ENCODE measurements around the gene HMG20A. TPM values are rescaled to one million over a fixed set of nuclear protein-coding genes. Genes with fewer than 3 reads are reported as not detected.

HMG20A gene
- total and polyA plus RNA-seq, 9 of the 15 experiments (the other 6 are each of a cell fraction or from before 2014, with no cell fraction given), result 25.0 to 68.1 (median 38.9) TPM

DNA sequence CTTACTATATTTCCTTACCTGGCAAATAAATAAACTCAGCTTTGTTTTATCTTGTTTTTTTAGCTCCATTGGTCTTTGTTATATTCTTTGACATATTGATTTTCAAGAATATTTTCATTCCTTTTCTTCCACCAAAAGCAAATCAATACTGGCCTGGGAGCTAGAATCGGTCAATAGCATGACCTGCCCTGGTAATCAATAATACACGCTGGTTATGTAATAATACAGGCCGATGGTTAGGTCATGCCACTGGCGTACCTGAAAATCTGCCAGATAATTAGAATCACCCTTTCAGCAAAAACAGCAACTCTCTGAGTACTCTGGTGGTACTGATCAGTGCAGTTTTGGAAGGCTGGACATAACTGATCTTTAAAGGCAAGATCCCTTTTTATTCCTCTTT is 40.7 kb upstream of the HMG20A start (continued):
- TF ChIP-seq, protein P1, sequence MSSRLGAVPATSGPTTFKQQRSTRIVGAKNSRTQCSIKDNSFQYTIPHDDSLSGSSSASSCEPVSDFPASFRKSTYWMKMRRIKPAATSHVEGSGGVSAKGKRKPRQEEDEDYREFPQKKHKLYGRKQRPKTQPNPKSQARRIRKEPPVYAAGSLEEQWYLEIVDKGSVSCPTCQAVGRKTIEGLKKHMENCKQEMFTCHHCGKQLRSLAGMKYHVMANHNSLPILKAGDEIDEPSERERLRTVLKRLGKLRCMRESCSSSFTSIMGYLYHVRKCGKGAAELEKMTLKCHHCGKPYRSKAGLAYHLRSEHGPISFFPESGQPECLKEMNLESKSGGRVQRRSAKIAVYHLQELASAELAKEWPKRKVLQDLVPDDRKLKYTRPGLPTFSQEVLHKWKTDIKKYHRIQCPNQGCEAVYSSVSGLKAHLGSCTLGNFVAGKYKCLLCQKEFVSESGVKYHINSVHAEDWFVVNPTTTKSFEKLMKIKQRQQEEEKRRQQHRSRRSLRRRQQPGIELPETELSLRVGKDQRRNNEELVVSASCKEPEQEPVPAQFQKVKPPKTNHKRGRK (tag; IDR thresholded peaks at IDR 0.05), result no peak
- TF ChIP-seq GABPB1 (CRISPR knock-in tag; IDR thresholded peaks at IDR 0.05) (no peak), XRCC3 (IDR thresholded peaks at IDR 0.05) (no peak), ZNF354B (CRISPR knock-in tag; IDR thresholded peaks at IDR 0.05) (no peak), OTX1 (CRISPR knock-in tag; IDR thresholded peaks at IDR 0.05) (no peak)

DNA sequence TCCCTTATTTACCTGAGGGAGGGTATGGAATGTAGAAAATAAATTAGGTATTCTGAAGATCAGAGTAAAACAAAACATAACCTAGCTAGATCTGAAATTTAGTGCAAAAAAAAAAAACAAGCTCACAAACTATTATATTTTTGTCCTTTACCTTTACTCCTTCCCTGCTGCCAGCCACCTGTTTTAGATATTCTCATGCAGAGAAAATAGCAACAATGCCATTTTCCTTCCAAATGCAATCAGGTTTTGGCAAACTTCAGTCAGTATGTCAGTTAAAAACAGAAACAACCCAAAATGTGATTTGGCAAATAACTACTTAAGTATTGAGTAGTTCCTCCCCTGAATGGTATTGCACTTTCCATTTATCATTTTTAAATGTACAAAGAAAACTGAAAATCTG is 36.6 kb upstream of the HMG20A start:
- 0 out of 5 replicates have a peak, but pooled peaks cover 0 to 3% of the 10 kb centered on the region in 2 experiments for H3K4me1 ChIP-seq (replicated peaks in 1 of 2; ENCODE audit: control insufficient read depth in 2 of 2, insufficient read depth in 2 of 2, low read length in 2 of 2)
- no peak overlapping the region for H3K4me2 ChIP-seq (ENCODE audit: insufficient read depth, low read length)
- ChIA-PET POLR2A (no interaction called here), CTCF (ENCODE audit: low intra/inter-chr PET ratio) (no interaction called here)
- H3K9ac ChIP-seq (ENCODE audit: insufficient read depth in 1 of 2, low read depth in 2 of 2, low read length in 2 of 2), result no peak overlapping the region
- BruUV-seq (replicated peaks), result no TSS peak
- H3K4me3 ChIP-seq, result no peak overlapping the region
- no peaks in the 10 kb centered on the region for H3K27me3 ChIP-seq (ENCODE audit: control insufficient read depth in 2 of 2, insufficient read depth in 2 of 2, low read length in 2 of 2)
- peaks cover 49% of the 10 kb centered on the region for H3K79me2 ChIP-seq (ENCODE audit: control insufficient read depth, insufficient read depth, low read length)
- H2AFZ ChIP-seq (ENCODE audit: low read depth, low read length), result no peak overlapping the region
- no peaks in the 10 kb centered on the region for H3K9me1 ChIP-seq (ENCODE audit: control insufficient read depth, insufficient read depth, low read length)
- intact Hi-C loops (cut with micrococcal nuclease) (no loop called here), in situ Hi-C loops (cut with MboI) (no loop called here)
- H3K9me3 ChIP-seq (replicated peaks; ENCODE audit: control insufficient read depth, insufficient read depth, low read depth, low read length), result no peaks in the 10 kb centered on the region
- H3K27ac ChIP-seq (ENCODE audit: extremely low read depth, low read depth, low read length), result no peak overlapping the region
- DNase-seq (ENCODE audit: extremely low read depth in 1 of 4, low spot score in 3 of 4) (no peak), FAIRE-seq (no peak), ATAC-seq (no peak)
- H4K20me1 ChIP-seq (replicated peaks; ENCODE audit: control insufficient read depth, insufficient read depth, low read length), result no peaks in the 10 kb centered on the region; the same call in 1 of the 2 replicates
- H3K36me3 ChIP-seq (ENCODE audit: control insufficient read depth, insufficient read depth, low read length), result no peaks in the 10 kb centered on the region
- TF ChIP-seq, protein P2, sequence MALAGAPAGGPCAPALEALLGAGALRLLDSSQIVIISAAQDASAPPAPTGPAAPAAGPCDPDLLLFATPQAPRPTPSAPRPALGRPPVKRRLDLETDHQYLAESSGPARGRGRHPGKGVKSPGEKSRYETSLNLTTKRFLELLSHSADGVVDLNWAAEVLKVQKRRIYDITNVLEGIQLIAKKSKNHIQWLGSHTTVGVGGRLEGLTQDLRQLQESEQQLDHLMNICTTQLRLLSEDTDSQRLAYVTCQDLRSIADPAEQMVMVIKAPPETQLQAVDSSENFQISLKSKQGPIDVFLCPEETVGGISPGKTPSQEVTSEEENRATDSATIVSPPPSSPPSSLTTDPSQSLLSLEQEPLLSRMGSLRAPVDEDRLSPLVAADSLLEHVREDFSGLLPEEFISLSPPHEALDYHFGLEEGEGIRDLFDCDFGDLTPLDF (CRISPR knock-in tag; IDR thresholded peaks at IDR 0.05), result no peak
- TF ChIP-seq, protein P3, sequence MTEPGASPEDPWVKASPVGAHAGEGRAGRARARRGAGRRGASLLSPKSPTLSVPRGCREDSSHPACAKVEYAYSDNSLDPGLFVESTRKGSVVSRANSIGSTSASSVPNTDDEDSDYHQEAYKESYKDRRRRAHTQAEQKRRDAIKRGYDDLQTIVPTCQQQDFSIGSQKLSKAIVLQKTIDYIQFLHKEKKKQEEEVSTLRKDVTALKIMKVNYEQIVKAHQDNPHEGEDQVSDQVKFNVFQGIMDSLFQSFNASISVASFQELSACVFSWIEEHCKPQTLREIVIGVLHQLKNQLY (CRISPR knock-in tag; conservative IDR thresholded peaks at IDR 0.05), result no peak
- TF ChIP-seq KDM2B (CRISPR knock-in tag; IDR thresholded peaks at IDR 0.05), result no peak
- no peak for TF ChIP-seq GABPB1 (CRISPR knock-in tag; IDR thresholded peaks at IDR 0.05)
- no peak for TF ChIP-seq KDM1A (IDR thresholded peaks at IDR 0.05)
- no peak for TF ChIP-seq ZC3H11A (IDR thresholded peaks at IDR 0.05; ENCODE audit: low read depth, low read length)
- TF ChIP-seq RHOXF2B (CRISPR knock-in tag; conservative IDR thresholded peaks at IDR 0.05), result no peak
- no peak for TF ChIP-seq SMARCA5 (IDR thresholded peaks at IDR 0.05)
- TF ChIP-seq HDGF (IDR thresholded peaks at IDR 0.05), result no peak
- TF ChIP-seq, protein P4, sequence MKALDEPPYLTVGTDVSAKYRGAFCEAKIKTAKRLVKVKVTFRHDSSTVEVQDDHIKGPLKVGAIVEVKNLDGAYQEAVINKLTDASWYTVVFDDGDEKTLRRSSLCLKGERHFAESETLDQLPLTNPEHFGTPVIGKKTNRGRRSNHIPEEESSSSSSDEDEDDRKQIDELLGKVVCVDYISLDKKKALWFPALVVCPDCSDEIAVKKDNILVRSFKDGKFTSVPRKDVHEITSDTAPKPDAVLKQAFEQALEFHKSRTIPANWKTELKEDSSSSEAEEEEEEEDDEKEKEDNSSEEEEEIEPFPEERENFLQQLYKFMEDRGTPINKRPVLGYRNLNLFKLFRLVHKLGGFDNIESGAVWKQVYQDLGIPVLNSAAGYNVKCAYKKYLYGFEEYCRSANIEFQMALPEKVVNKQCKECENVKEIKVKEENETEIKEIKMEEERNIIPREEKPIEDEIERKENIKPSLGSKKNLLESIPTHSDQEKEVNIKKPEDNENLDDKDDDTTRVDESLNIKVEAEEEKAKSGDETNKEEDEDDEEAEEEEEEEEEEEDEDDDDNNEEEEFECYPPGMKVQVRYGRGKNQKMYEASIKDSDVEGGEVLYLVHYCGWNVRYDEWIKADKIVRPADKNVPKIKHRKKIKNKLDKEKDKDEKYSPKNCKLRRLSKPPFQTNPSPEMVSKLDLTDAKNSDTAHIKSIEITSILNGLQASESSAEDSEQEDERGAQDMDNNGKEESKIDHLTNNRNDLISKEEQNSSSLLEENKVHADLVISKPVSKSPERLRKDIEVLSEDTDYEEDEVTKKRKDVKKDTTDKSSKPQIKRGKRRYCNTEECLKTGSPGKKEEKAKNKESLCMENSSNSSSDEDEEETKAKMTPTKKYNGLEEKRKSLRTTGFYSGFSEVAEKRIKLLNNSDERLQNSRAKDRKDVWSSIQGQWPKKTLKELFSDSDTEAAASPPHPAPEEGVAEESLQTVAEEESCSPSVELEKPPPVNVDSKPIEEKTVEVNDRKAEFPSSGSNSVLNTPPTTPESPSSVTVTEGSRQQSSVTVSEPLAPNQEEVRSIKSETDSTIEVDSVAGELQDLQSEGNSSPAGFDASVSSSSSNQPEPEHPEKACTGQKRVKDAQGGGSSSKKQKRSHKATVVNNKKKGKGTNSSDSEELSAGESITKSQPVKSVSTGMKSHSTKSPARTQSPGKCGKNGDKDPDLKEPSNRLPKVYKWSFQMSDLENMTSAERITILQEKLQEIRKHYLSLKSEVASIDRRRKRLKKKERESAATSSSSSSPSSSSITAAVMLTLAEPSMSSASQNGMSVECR (CRISPR knock-in tag; IDR thresholded peaks at IDR 0.05), result no peak
- no peak for TF ChIP-seq ZNF778 (CRISPR knock-in tag; IDR thresholded peaks at IDR 0.05)
- TF ChIP-seq ZNF124 (CRISPR knock-in tag; IDR thresholded peaks at IDR 0.05), result no peak
- no peak for TF ChIP-seq ETV1 (tag; conservative IDR thresholded peaks at IDR 0.05; ENCODE audit: low read depth)
